HG02852 (cell line): ENCODE data around the gene CIZ1.

Experiments
- ATAC-seq: cut with Tn5 transposase; IDR thresholded peaks from one replicate; pipeline ENCODE4 v1.9.1; 2021; ENCODE audit warnings: mild to moderate bottlenecking, moderate library complexity; ENCODE audit not compliant: unreplicated experiment

The CIZ1 gene

DNA sequence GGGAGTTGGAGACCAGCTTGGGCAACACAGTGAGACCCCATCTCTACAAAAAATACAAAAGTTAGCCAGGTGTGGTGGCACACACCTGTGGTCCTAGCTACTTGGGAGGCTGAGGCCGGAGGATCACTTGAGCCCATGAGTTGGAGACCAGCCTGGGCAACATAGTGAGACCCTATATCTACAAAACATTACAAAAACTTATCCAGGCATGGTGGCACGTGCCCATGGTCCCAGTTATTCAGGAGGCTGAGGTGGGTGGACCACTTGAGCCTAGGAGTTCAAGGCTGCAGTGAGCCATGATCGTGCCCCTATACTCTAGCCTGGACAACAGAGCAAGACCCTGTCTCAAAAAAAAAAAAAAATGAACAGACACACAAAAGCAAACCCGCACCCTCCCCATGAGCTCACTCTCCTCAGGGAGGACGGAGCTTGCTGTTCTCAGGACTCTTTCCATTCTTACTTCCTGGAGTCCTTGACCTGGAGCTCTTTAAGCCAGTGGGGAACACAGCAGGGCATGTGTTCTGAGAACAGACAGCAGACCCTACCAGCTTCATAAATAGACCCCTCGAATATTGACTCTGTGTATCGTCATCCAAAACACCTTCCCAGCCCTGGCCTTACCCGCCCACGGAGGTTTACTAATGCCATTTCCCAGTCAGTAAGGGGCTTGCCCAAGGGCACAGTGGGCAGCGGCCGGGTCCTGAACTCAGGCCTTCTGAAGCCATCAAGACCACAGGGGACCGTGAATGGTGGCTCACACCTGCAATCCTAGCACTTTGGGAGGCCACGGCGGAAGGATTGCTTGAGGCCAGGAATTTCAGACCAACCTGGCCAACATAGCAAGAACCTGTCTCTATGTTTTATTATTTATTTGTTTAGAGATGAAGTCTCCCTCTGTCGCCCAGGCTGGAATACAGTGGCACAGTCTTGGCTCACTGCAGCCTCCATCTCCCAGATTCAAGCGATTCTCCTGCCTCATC, 75.0 kb downstream of the CIZ1 start:
- ATAC-seq, result no peak
